CD14-positive monocyte (primary cell): ENCODE measurements around the gene ADGRG7. TPM values are rescaled to one million over a fixed set of nuclear protein-coding genes. Genes with fewer than 3 reads are reported as not detected.

ENCODE experiments used
- DNase-seq, 3 donors: peaks; one replicate each; pipeline ENCODE4 v3.0.0-alpha.2; 2011 to 2022
- H2AFZ ChIP-seq: 2 replicates; pipeline ENCODE4 v1.6.0; 2012; ENCODE audit warnings: mild to moderate bottlenecking, low read depth, low read length, inconsistent platforms; ENCODE audit not compliant: insufficient read depth, poor library complexity, severe bottlenecking
- H3K27ac ChIP-seq, 2 donors: 1 replicate in 1 of 2; 2 replicates in 1 of 2; pipeline ENCODE4 v1.5.1; 2012 to 2013; ENCODE audit warnings: low read length in 2 of 2, control low read depth in 1 of 2, inconsistent platforms in 1 of 2, low read depth in 1 of 2, mild to moderate bottlenecking in 1 of 2
- H3K27me3 ChIP-seq, 2 donors: one replicate each; pipeline versions ENCODE4 v1.6.0 to v1.6.1; 2011 to 2013; ENCODE audit warnings: low read length in 2 of 2; ENCODE audit not compliant: control insufficient read depth in 2 of 2, insufficient read depth in 2 of 2
- H3K36me3 ChIP-seq, 2 donors: replicated peaks in 1 of 2; 1 replicate in 1 of 2; 2 replicates in 1 of 2; pipeline versions ENCODE4 v1.5.1 to v1.6.1; 2012 to 2013; ENCODE audit warnings: low read length in 2 of 2, control low read depth in 1 of 2, inconsistent platforms in 1 of 2, mild to moderate bottlenecking in 1 of 2; ENCODE audit not compliant: insufficient read depth in 2 of 2, control insufficient read depth in 1 of 2
- H3K4me1 ChIP-seq, 2 donors: 1 replicate in 1 of 2; 2 replicates in 1 of 2; pipeline versions ENCODE4 v1.5.1 to v1.6.1; 2012 to 2013; ENCODE audit warnings: low read length in 2 of 2, control low read depth in 1 of 2, inconsistent platforms in 1 of 2, mild to moderate bottlenecking in 1 of 2, moderate library complexity in 1 of 2; ENCODE audit not compliant: insufficient read depth in 2 of 2, control insufficient read depth in 1 of 2
- H3K4me2 ChIP-seq: replicated peaks from 2 replicates; pipeline ENCODE3; 2012; ENCODE audit warnings: low read length, moderate library complexity, mild to moderate bottlenecking; ENCODE audit not compliant: poor library complexity, severe bottlenecking; ENCODE audit errors: extremely low read depth
- H3K4me3 ChIP-seq, 3 experiments: fragments of 200-600 bp in 1 of 3; sonication (generic) in 1 of 3; replicated peaks in 1 of 3; 1 replicate in 2 of 3; 2 replicates in 1 of 3; pipeline ENCODE4 v1.5.1; 2011 to 2013; ENCODE audit warnings: low read length in 3 of 3, mild to moderate bottlenecking in 3 of 3, control low read depth in 2 of 3, low read depth in 2 of 3, inconsistent platforms in 1 of 3, moderate library complexity in 1 of 3
- H3K79me2 ChIP-seq: 2 replicates; pipeline ENCODE4 v1.6.0; 2012; ENCODE audit warnings: mild to moderate bottlenecking, control low read depth, inconsistent platforms, low read length, moderate library complexity; ENCODE audit not compliant: insufficient read depth
- H3K9ac ChIP-seq: 2 replicates; pipeline ENCODE4 v1.6.0; 2017; ENCODE audit warnings: low read length, mild to moderate bottlenecking; ENCODE audit not compliant: insufficient read depth, poor library complexity, severe bottlenecking
- H3K9me3 ChIP-seq, 2 donors: replicated peaks in 1 of 2; 1 replicate in 1 of 2; 2 replicates in 1 of 2; pipeline versions ENCODE4 v1.5.1 to v1.6.1; 2012 to 2013; ENCODE audit warnings: low read length in 2 of 2, control low read depth in 1 of 2; ENCODE audit not compliant: control insufficient read depth in 1 of 2, insufficient read depth in 1 of 2
- H4K20me1 ChIP-seq: 2 replicates; pipeline ENCODE4 v1.6.0; 2012; ENCODE audit warnings: mild to moderate bottlenecking, low read length, control low read depth, moderate library complexity; ENCODE audit not compliant: insufficient read depth
- H3K27ac Mint-ChIP-seq, 7 donors: one replicate each; pipeline ENCODE4 v1.8.0; 2020; ENCODE audit warnings: mild to moderate bottlenecking in 7 of 7, mixed read lengths in 7 of 7, moderate library complexity in 6 of 7, inconsistent platforms in 2 of 7
- H3K27me3 Mint-ChIP-seq, 3 donors: one replicate each; pipeline ENCODE4 v1.8.0; 2021 to 2022; ENCODE audit warnings: low read depth in 3 of 3, mild to moderate bottlenecking in 3 of 3, mixed read lengths in 3 of 3, moderate library complexity in 3 of 3, inconsistent platforms in 1 of 3
- H3K36me3 Mint-ChIP-seq, 2 donors: one replicate each; pipeline ENCODE4 v1.8.0; 2020; ENCODE audit warnings: mixed read lengths in 2 of 2, inconsistent platforms in 1 of 2, mild to moderate bottlenecking in 1 of 2
- H3K4me1 Mint-ChIP-seq: one replicate; pipeline ENCODE4 v1.8.0; 2020; ENCODE audit warnings: mild to moderate bottlenecking, mixed read lengths
- H3K4me3 Mint-ChIP-seq, 2 donors: one replicate each; pipeline ENCODE4 v1.8.0; 2020; ENCODE audit warnings: mild to moderate bottlenecking in 2 of 2, mixed read lengths in 2 of 2, moderate library complexity in 1 of 2
- H3K9me3 Mint-ChIP-seq, 7 donors: one replicate each; pipeline ENCODE4 v1.8.0; 2020 to 2022; ENCODE audit warnings: mixed read lengths in 7 of 7, mild to moderate bottlenecking in 6 of 7, moderate library complexity in 6 of 7, inconsistent platforms in 2 of 7
- CTCF ChIP-seq: fragments of 200-600 bp; IDR thresholded peaks from one replicate; pipeline ENCODE4 v1.8.0; 2022; ENCODE audit warnings: antibody characterized with exemption, mild to moderate bottlenecking
- WGBS: methylation state at CpG from one replicate; pipeline ENCODE4 v1.1.5; 2013; ENCODE audit warnings: missing lambda C conversion rate; ENCODE audit not compliant: insufficient coverage; 5-methylcytosine and 5-hydroxymethylcytosine counted together
- intact Hi-C, 2 donors: fragments of 100-400 bp; cut with micrococcal nuclease; formaldehyde crosslinking; loops; one replicate each; pipeline versions ENCODE4 v1.15.0 to v1.15.1; 2023
- polyA plus RNA-seq, 3 donors: library from polyadenylated mRNA; depleted of rRNA in 1 of 3; unstranded in 2 of 3; stranded (reverse) in 1 of 3; fragments of 300-500 nt in 2 of 3; fragments of >200 nt in 1 of 3; fragmentation: Illumina TruSeq in 2 of 3; gene quantifications; 1 replicate in 2 of 3; 2 replicates in 1 of 3; pipeline ENCODE4 v1.2.3, GENCODE V29; 2012 to 2021

Gene ADGRG7
- polyA plus RNA-seq, 3 donors: not detected

GRCh38 chr3:100708989-100709841 is 99.8 kb downstream of the ADGRG7 start, which contains the start of gene TFG:
TFG (plus strand) TSS chr3:100709494; CDS start chr3:100713686, 4,192 bp downstream.
- WGBS: under 1% methylated on average over 64 of the region's 76 CpGs
- H3K36me3 Mint-ChIP-seq: peaks cover 10 to 21% of the 10 kb centered on the region in 2 donors
- H3K4me1 Mint-ChIP-seq: peaks cover 26% of the 10 kb centered on the region

More at GRCh38 chr3:100708989-100709841, 99.8 kb downstream of the ADGRG7 start, which contains the start of gene TFG:
- H3K36me3 ChIP-seq: peaks cover 2 to 9% of the 10 kb centered on the region in 2 donors
- peak within 1 kb of the TSS; percentile 65 to 87 (median 83) for H3K4me3 ChIP-seq
- DNase-seq: peak; percentile 99 to 100 (median 100)
- H3K79me2 ChIP-seq: peaks cover 44% of the 10 kb centered on the region
- H3K4me1 ChIP-seq: peaks cover 17 to 18% of the 10 kb centered on the region in 2 donors
- H3K27ac ChIP-seq: peak within 1 kb of the TSS; percentile 75 to 86
- peaks cover 0 to 4% (median 2%) of the 10 kb centered on the region in 3 donors for H3K27me3 Mint-ChIP-seq
- peak within 1 kb of the TSS; percentile 73 for H2AFZ ChIP-seq
- intact Hi-C loops: loop anchor here in 1 of 2 donors (10.0 kb wide), 1 partner anchor 894 kb away; the partner anchor contains the start of gene CMSS1
- peak within 1 kb of the TSS; percentile 81 to 88 for H3K4me3 Mint-ChIP-seq
- H4K20me1 ChIP-seq: peaks cover 38% of the 10 kb centered on the region
- H3K27me3 ChIP-seq: peaks cover 0 to 6% of the 10 kb centered on the region in 2 donors
- no peaks in the 10 kb centered on the region for H3K9me3 ChIP-seq
- H3K27ac Mint-ChIP-seq: peak within 1 kb of the TSS; percentile 88 to 95 (median 93)
- peak within 1 kb of the TSS; percentile 78 for H3K9ac ChIP-seq
- H3K9me3 Mint-ChIP-seq: peaks cover 0 to 7% (median 5%) of the 10 kb centered on the region in 7 donors
- H3K4me2 ChIP-seq: peak within 1 kb of the TSS; percentile 88
- TF ChIP-seq CTCF: no peak
